MV-4-11 (cell line): ENCODE data around the gene TLE1.
"Not testable (repeated sequence)": the region's sequence is repeated elsewhere in the genome, so short reads cannot be mapped to it uniquely, and the experiment has no call there.

Experiments
- DNase-seq: peaks from one replicate; lab custom pipeline; 2025; lab: John Stamatoyannopoulos, UW

Gene TLE1

DNA sequence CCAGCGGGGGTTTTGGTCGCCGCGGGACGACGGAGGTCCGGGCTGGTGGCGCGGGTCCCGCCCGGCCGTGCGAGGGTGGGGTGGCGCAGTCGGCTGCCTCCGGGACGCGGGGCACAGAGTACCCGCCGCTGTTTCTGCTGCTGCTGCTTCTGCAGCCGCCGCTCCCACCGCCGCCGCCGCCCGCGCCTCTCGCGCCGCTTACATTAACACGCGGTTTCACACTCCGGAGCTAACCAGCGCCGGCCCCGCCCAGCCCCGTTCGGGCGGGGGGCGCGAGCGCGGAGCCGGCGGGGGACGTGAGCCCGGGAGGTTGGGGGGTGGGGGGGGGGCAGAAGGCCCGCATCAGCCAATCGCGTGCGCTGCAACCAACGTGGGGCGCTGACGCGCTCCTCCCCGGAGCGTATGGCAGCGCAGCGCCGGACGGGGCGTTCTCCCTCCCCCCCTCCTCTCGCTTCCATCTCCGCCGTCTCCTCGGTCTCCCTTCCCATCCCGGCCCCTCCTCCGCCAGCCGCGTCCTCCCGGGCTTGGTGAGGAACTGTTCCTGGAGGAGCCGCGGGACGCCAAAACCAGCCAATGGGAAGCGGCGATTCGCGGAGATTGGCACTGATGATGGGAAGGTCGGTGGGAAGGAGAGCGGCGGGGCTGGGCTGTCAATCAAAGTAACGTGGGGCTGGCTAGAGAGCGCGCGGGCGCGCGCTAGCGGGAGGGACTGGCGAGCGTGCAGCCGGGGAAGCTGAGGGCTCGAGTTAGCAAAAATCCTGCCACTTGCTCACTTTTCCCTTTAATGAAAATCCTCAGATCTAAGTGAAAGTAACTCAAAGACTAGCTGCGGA, at the start of gene TLE1:
TSS of gene TLE1 (minus strand) at position 205 of the 833 bp plus-strand sequence. CDS start 1,307 bp downstream, outside the sequence.
- peak; percentile 97 for DNase-seq

- DNase-seq, result peak; percentile 87
These were observed 48.6 kb upstream of the TLE1 start for GRCh38 chr9:81737871-81738507.

GRCh38 chr9:81730498-81730897, 41.2 kb upstream of the TLE1 start:
- not testable (repeated sequence) for DNase-seq

GRCh38 chr9:81729135-81729534, 39.8 kb upstream of the TLE1 start:
- no peak for DNase-seq

DNA sequence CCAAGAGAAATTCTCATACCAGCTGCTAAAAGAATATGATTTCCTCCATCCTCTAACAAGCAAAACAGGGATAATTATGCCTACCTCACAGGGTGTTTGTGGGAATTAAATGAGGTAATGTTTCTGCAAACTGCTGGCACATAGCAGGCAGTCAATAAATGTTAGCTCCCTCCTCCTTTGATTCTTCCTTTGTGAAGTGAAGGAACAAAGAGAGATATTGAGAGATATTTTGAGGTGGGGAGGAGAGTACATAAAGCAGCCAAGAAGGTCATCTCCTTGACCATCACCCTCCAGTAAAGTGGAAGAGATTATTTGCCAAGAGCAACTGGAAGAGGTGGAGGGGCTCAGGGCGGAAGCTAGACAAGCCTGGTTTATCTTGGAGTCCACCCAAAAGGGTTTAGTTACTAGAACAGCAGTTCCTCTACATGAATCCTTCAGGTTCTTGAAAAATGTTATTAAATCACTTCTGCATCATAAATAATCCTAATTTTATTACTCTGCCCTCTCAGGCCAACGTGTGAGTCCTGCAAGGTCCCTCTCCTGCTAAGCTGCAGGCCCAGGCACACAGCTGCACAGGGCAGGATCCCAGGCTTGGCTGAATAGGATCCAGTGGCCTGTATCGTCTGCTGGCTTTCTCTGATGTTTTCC, 35.0 kb upstream of the TLE1 start:
- no peak for DNase-seq

GRCh38 chr9:81722277-81722676, 32.9 kb upstream of the TLE1 start:
- DNase-seq, result no peak

DNA sequence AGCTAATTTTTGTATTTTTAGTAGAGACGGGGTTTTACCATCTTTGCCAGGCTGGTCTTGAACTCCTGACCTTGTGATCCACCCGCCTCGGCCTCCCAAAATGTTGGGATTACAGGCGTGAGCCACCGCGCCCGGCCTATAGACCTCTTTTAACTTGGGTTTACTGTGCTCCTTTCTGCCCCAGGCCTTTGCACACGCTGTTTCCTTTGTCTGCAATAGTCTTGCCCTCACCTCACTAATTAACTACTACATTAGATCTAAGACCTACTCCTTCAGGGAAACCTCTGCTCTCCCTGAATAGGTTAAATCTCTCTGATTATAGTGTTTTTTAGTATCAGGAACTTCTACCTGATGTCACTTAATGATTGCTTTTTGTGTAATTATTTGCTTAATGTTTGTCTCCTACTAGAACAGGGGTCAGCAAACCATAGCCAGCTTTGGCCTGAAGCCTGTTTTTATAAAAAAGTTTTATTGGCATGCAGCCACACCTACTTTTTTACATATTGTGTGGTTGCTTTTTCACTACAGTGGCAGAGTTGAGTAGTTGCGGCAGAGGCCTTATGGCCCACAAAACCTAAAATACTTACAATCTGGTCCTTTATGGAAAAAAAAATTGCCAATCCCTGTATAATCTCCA, 31.2 kb upstream of the TLE1 start:
- DNase-seq, result no peak

GRCh38 chr9:81719972-81720371, 30.6 kb upstream of the TLE1 start:
- DNase-seq, result no peak

- DNase-seq, result no peak
These were observed 28.9 kb upstream of the TLE1 start for GRCh38 chr9:81718244-81718643.

DNA sequence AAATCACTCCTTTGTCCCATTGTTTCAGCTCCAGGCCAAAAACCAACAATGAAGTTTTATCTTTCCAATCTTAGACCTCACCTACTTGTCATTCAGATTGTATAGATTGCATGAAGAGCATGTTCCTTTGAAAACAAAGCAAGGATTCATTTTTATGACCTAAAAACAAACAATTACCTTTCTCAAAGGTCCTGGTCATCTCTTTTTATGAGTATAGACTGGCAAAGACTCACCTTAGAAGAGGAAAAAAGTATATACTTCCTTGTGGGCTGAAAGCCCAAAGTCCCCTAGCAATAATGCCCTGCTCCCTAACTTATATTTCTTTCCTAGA, 28.4 kb upstream of the TLE1 start:
- no peak for DNase-seq

DNA sequence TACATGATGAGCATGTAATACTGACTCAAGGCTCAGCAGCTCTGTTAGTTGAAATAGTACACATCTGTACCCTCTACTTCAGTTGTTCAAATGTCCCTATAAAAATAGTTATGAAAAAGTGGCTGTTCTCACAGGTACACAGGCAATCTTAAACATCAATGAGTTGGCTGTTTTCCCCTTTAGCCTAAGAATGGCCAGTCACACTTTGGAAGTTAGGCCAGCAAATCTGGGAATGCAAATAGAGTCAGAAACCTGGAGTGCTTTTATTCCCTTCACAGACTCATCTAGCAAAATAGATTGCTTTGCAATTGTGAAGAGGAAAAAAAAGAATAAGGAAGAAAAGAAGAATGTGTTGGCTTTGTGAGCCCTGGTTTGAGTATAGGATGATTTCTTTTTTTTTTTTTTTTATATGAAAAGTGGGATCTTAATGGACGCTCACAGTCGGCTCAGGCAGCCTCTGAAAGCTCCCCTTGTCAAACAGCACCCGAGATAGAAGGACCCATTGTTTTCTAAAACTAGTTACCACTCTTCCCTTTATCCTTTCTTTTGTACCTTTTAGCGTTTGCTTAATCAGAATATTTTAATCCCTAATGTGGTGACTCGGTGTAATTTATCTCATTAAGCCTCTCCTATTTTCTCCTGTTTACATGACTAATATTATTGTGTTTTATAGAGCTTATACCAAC, 27.9 kb upstream of the TLE1 start:
- DNase-seq, result no peak

- no peak for DNase-seq
These were observed 27.1 kb upstream of the TLE1 start for GRCh38 chr9:81716409-81716808.

DNA sequence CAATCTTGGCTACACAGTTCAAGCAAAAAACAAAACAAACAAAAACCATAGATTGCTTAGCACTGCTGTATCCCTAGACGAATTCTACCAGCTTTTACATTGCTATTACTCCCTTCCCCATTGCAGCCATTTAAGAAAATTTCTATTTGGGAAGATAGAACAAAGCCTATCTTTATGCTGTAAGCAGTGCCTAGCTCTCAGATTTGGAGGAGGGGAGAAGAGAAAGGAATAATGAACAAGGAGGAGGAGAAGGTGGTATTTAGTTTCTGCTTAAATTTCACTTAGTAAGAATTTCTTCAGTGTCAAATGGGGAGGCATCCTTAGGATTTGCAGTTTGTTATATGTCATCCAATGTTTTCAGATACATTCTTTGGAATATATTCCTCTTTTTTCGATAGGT, 16.2 kb upstream of the TLE1 start:
- DNase-seq, result no peak

GRCh38 chr9:81694541-81694940, 5.2 kb upstream of the TLE1 start:
- no peak for DNase-seq

GRCh38 chr9:81693671-81694378, 4.5 kb upstream of the TLE1 start:
- DNase-seq, result no peak

DNA sequence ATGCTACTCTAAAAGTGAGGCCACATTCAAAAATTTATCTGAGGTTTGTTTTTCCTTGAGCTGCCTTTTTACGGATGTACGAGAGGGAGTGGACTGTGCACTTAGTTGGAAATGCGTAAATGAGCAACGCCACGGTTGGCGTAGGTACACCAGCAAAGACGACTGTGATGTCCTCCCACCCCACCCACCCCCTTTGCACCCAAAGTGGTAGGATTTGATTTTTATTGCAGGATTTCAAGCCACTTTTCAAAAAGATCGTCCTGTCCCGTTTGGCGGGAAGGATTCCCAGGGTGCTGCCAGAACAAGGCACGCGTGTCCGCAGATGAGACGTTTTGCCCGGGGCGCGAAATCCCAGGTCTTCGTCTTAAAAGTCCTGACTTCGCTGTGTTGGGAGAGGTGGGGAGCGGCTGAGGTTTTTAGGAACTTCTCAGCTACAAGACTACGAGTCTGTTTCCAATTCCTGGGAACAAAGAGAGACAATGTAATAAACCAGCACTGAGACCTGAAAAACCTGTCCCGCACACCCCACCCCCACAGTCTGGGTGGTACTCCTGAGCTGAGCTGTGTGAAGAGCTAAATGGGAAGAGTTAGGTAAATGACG, 1.0 kb upstream of the TLE1 start:
- DNase-seq, result no peak

DNA sequence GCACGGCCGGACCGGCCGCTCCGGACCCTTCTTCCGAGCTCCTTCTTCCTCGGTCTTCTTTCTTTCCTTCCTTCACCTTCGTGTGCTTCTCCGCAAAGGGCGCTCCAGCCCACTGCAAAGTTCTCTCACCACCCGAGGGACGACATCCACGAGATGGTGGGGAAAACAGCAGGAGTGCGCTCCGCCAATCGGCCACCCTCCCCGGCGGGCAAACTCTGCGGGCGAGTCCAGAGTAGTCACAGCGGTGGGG, 329 bp downstream of the TLE1 start:
- not testable (repeated sequence) for DNase-seq

DNA sequence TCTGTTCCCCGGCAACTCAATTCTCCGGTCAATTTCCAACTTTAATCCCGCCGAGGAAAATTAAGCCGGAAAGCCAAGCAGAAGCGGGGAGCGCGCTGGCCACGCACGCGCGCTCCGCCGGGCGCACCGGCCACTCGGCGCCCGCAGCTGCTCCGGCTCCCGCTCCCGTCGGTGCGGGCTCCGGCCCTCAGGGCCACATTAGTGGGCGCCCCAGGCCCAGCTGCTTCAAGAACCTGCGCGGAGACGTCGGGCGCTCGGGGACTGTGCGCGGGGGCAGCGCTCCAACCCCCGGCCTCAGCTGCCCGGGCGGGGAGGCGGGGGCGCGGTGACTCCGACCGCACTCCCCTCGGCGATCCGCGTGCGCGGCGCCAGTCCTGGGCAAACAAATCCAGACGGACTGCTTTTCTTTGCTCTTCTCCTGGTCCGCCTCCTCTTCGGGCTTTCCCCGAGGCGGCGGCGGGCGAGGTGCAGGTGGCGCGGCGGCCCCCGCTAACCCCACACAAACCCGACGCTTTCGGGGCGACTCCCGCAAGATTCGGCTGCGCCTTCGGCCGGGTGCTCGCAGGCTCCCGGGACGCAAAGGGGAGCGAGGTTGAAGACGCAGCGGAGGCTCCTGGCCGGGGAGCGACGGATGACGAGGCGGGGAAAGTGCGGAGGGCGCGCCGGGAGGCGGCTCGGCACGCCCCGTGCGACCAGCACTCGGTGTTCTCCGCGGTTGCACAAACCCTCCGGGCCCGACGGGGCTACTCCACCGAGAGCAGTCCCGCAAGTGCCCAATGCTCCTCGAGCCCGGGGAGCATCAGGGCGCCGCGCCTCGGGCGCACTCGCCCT, 870 bp downstream of the TLE1 start:
- not testable (repeated sequence) for DNase-seq

GRCh38 chr9:81687521-81688261, 1.7 kb downstream of the TLE1 start:
- no peak for DNase-seq
